Keratinocyte (primary cell): Measurements from ENCODE around the gene MON2.

Experiments used
- EZH2 ChIP-seq: IDR thresholded peaks from one replicate; pipeline ENCODE4 v1.6.1; 2012; ENCODE audit warnings: inconsistent platforms, mild to moderate bottlenecking, low read length, moderate library complexity
- TF ChIP-seq, protein P1 (sequence below), 3 experiments: IDR thresholded peaks in 1 of 3; conservative IDR thresholded peaks in 1 of 3; optimal IDR thresholded peaks in 1 of 3; 2 replicates in 2 of 3; 3 replicates in 1 of 3; pipeline versions ENCODE3 to v1.5.1; 2011; ENCODE audit warnings: low read length in 3 of 3, mild to moderate bottlenecking in 3 of 3, moderate library complexity in 2 of 3, control low read depth in 1 of 3, inconsistent platforms in 1 of 3; ENCODE audit not compliant: insufficient read depth in 2 of 3; ENCODE audit errors: extremely low read depth in 1 of 3

GRCh38 chr12:62468935-62469334 lies 2.3 kb downstream of the MON2 start:
- TF ChIP-seq, protein P1, sequence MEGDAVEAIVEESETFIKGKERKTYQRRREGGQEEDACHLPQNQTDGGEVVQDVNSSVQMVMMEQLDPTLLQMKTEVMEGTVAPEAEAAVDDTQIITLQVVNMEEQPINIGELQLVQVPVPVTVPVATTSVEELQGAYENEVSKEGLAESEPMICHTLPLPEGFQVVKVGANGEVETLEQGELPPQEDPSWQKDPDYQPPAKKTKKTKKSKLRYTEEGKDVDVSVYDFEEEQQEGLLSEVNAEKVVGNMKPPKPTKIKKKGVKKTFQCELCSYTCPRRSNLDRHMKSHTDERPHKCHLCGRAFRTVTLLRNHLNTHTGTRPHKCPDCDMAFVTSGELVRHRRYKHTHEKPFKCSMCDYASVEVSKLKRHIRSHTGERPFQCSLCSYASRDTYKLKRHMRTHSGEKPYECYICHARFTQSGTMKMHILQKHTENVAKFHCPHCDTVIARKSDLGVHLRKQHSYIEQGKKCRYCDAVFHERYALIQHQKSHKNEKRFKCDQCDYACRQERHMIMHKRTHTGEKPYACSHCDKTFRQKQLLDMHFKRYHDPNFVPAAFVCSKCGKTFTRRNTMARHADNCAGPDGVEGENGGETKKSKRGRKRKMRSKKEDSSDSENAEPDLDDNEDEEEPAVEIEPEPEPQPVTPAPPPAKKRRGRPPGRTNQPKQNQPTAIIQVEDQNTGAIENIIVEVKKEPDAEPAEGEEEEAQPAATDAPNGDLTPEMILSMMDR (optimal IDR thresholded peaks at IDR 0.05 in 1 of 3, IDR thresholded peaks at IDR 0.05 in 1 of 3, conservative IDR thresholded peaks at IDR 0.05 in 1 of 3; ENCODE audit: extremely low read depth in 1 of 3, insufficient read depth in 2 of 3, low read length in 3 of 3), result no peak
- no peak for TF ChIP-seq EZH2
